IMR-90 (cell line): ENCODE data around the gene NTM.

ENCODE experiments used
- CEBPB ChIP-seq: IDR thresholded peaks from 2 replicates; pipeline ENCODE4 v1.6.1; 2012; ENCODE audit warnings: low read depth, low read length, improper control_type of control experiment
- CTCF ChIP-seq: conservative IDR thresholded peaks from 2 replicates; pipeline ENCODE4 v1.5.1; 2012; ENCODE audit warnings: mild to moderate bottlenecking, low read depth, low read length, improper control_type of control experiment
- MAZ ChIP-seq: IDR thresholded peaks from 2 replicates; pipeline ENCODE4 v1.6.1; 2012; ENCODE audit warnings: low read depth, mild to moderate bottlenecking, low read length, improper control_type of control experiment, moderate library complexity, borderline replicate concordance
- MXI1 ChIP-seq: IDR thresholded peaks from 2 replicates; pipeline ENCODE4 v1.6.1; 2012; ENCODE audit warnings: low read depth, mild to moderate bottlenecking, low read length, moderate library complexity, borderline replicate concordance
- NFE2L2 ChIP-seq: fragments of 150-350 bp; IDR thresholded peaks from 2 replicates; pipeline ENCODE4 v1.6.1; 2016; ENCODE audit warnings: low read depth, mild to moderate bottlenecking, low read length
- POLR2A ChIP-seq: IDR thresholded peaks from 2 replicates; pipeline ENCODE4 v1.6.1; 2012; ENCODE audit warnings: mild to moderate bottlenecking, low read depth, low read length
- TF ChIP-seq, protein P1 (sequence below): fragments of 150-350 bp; IDR thresholded peaks from 2 replicates; pipeline ENCODE4 v1.6.1; 2017; ENCODE audit warnings: mild to moderate bottlenecking, antibody characterized with exemption, low read length, low read depth

DNA sequence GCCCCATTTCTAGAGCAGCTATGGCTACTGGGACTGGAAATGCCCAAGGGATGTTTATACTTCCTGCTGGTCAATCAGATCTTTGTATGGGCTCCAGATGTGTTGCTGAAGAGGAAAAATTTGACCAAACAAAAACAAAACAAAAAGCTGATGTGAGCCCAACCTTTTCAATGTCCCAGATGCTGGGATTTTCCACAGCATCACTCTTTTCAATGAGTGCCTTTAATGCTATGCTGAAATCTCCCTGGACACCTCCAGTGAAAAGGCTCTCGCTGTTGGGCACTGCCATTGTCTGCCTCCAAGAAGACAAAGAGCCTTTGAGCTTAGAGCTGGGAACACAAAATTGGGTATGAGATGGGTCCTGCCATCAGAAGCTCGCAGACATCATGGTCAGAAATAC lies 671.9 kb downstream of the NTM start:
- no peak for TF ChIP-seq CTCF
- TF ChIP-seq POLR2A = no peak
- TF ChIP-seq MAZ = no peak
- TF ChIP-seq, protein P1, sequence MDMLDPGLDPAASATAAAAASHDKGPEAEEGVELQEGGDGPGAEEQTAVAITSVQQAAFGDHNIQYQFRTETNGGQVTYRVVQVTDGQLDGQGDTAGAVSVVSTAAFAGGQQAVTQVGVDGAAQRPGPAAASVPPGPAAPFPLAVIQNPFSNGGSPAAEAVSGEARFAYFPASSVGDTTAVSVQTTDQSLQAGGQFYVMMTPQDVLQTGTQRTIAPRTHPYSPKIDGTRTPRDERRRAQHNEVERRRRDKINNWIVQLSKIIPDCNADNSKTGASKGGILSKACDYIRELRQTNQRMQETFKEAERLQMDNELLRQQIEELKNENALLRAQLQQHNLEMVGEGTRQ = no peak
- TF ChIP-seq CEBPB = no peak
- TF ChIP-seq NFE2L2 = no peak
- TF ChIP-seq MXI1 = no peak
